GM12878 (cell line): ENCODE data around the gene ABCB7.

Source experiments
- MXI1 ChIP-seq: fragments of 150-350 bp; IDR thresholded peaks from 2 replicates; pipeline ENCODE4 v1.6.1; 2011; ENCODE audit warnings: low read depth, mild to moderate bottlenecking, inconsistent platforms, low read length, improper control_type of control experiment
- RCOR1 ChIP-seq: conservative IDR thresholded peaks from 2 replicates; pipeline ENCODE4 v1.6.1; 2012; ENCODE audit warnings: low read depth, low read length, improper control_type of control experiment
- RELA ChIP-seq: fragments of 450-650 bp; IDR thresholded peaks from 2 replicates; pipeline ENCODE4 v1.8.0; 2014; ENCODE audit warnings: borderline replicate concordance; ENCODE audit not compliant: partially characterized antibody
- TBL1XR1 ChIP-seq: IDR thresholded peaks from 2 replicates; pipeline ENCODE4 v1.6.1; 2012; ENCODE audit warnings: low read depth, low read length, improper control_type of control experiment
- TF ChIP-seq, protein P1 (sequence below), 3 experiments: IDR thresholded peaks in 2 of 3; conservative IDR thresholded peaks in 1 of 3; 2 replicates each; pipeline ENCODE4 v1.5.1; 2011; ENCODE audit warnings: low read depth in 3 of 3, low read length in 3 of 3, mild to moderate bottlenecking in 3 of 3, control low read depth in 2 of 3, moderate library complexity in 2 of 3, inconsistent platforms in 1 of 3, mixed read lengths in 1 of 3; ENCODE audit not compliant: control insufficient read depth in 2 of 3, insufficient read depth in 1 of 3; ENCODE audit errors: extremely low read depth in 1 of 3

DNA sequence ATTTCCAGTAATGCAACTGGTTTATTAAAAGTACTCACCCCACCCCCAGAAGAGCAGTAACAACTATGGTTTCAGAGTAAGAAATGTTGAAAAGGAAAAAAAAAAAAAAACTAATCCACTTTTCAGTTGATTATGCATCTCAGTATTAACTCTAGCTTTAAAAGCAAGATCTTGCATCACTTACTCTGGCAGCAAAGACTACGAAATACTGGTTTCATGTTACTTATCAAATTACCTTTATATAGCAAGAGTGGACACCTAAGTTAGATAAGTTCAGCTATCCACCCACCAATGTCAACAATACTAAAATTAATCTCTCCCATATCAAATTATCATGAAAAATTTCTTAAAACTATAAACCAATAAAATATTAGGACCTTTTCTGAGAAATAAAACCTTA lies 105.0 kb downstream of the ABCB7 start:
- TF ChIP-seq TBL1XR1 (no peak), MXI1 (no peak), RELA (no peak), RCOR1 (no peak)
- TF ChIP-seq, protein P1, sequence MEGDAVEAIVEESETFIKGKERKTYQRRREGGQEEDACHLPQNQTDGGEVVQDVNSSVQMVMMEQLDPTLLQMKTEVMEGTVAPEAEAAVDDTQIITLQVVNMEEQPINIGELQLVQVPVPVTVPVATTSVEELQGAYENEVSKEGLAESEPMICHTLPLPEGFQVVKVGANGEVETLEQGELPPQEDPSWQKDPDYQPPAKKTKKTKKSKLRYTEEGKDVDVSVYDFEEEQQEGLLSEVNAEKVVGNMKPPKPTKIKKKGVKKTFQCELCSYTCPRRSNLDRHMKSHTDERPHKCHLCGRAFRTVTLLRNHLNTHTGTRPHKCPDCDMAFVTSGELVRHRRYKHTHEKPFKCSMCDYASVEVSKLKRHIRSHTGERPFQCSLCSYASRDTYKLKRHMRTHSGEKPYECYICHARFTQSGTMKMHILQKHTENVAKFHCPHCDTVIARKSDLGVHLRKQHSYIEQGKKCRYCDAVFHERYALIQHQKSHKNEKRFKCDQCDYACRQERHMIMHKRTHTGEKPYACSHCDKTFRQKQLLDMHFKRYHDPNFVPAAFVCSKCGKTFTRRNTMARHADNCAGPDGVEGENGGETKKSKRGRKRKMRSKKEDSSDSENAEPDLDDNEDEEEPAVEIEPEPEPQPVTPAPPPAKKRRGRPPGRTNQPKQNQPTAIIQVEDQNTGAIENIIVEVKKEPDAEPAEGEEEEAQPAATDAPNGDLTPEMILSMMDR (IDR thresholded peaks at IDR 0.05 in 2 of 3, conservative IDR thresholded peaks at IDR 0.05 in 1 of 3; ENCODE audit: control insufficient read depth in 2 of 3, extremely low read depth in 1 of 3, insufficient read depth in 1 of 3, low read depth in 3 of 3, low read length in 3 of 3): no peak
